ENCODE data around the gene MAPKAPK2.
A peak's percentile ranks its signal among the peaks of the same experiment; 100 is the strongest.

MAPKAPK2 gene

GRCh38 chr1:206685334-206685768 lies 646 bp downstream of the MAPKAPK2 start:
- DNase-seq, result peak; percentile 65

- peak; percentile 73 for DNase-seq
Observed at GRCh38 chr1:206685769-206686477, 1.2 kb downstream of the MAPKAPK2 start.

GRCh38 chr1:206686478-206687249 lies 2.0 kb downstream of the MAPKAPK2 start:
- no peak for DNase-seq

- no peak for DNase-seq
Observed at GRCh38 chr1:206687251-206687914, 2.7 kb downstream of the MAPKAPK2 start.

- no peak for DNase-seq
Observed at GRCh38 chr1:206687915-206688442, 3.3 kb downstream of the MAPKAPK2 start.

GRCh38 chr1:206690516-206690915 lies 5.8 kb downstream of the MAPKAPK2 start:
- no peak for DNase-seq

GRCh38 chr1:206691604-206692003 lies 6.9 kb downstream of the MAPKAPK2 start:
- DNase-seq, result no peak

- peak; percentile 76 for DNase-seq
Observed at GRCh38 chr1:206693029-206693428, 8.3 kb downstream of the MAPKAPK2 start.

GRCh38 chr1:206693592-206693991 lies 8.9 kb downstream of the MAPKAPK2 start:
- DNase-seq, result no peak

- DNase-seq, result no peak
Observed at GRCh38 chr1:206694171-206695124, 9.7 kb downstream of the MAPKAPK2 start.

GRCh38 chr1:206695733-206696132 lies 11.0 kb downstream of the MAPKAPK2 start:
- no peak for DNase-seq

GRCh38 chr1:206696812-206697585 lies 12.3 kb downstream of the MAPKAPK2 start:
- no peak for DNase-seq

GRCh38 chr1:206698011-206698410 lies 13.3 kb downstream of the MAPKAPK2 start:
- DNase-seq, result no peak

GRCh38 chr1:206699000-206699586 lies 14.4 kb downstream of the MAPKAPK2 start:
- DNase-seq, result no peak

GRCh38 chr1:206699626-206700025 lies 14.9 kb downstream of the MAPKAPK2 start:
- DNase-seq, result no peak

GRCh38 chr1:206700445-206701036 lies 15.8 kb downstream of the MAPKAPK2 start:
- peak; percentile 58 for DNase-seq

- no peak for DNase-seq
Observed at GRCh38 chr1:206702260-206702659, 17.6 kb downstream of the MAPKAPK2 start.

- no peak for DNase-seq
Observed at GRCh38 chr1:206702803-206703202, 18.1 kb downstream of the MAPKAPK2 start.

GRCh38 chr1:206703661-206704060 lies 19.0 kb downstream of the MAPKAPK2 start:
- DNase-seq, result no peak

- no peak for DNase-seq
Observed at GRCh38 chr1:206704226-206704625, 19.5 kb downstream of the MAPKAPK2 start.

- DNase-seq, result peak; percentile 86
Observed at GRCh38 chr1:206705191-206705590, 20.5 kb downstream of the MAPKAPK2 start.

Data from right hindlimb (tissue), 1 donor.